HG03354 (cell line): ENCODE measurements around the gene NXPH4.

ENCODE experiments used
- ATAC-seq: cut with Tn5 transposase; IDR thresholded peaks from one replicate; pipeline ENCODE4 v1.9.1; 2021; ENCODE audit warnings: mild to moderate bottlenecking; ENCODE audit not compliant: unreplicated experiment, poor library complexity, severe bottlenecking

The NXPH4 gene

DNA sequence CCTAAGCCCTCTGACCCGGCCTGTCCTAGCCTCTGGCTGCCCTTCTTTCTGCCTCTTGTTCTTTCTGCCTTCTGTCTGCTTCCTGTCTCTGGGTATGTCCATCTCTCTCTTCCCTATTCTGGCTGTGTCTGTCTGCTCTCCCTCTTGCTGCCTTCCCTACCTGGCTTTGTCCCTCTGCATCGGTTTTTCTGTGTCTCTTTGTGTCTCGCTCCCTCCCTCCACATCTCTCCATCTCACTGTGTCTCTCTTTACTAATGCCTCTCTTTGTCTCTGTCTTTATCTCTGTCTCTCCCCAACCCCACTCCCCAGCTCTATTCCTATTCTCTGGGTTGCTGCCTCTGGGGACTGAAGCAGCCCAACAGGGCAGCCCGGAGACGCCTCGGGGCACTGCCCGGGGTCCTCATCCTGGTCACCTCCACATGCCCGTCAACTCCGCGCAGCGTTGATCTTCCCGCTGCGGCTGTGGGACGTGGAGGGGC lies 23.0 kb downstream of the NXPH4 start:
- no peak for ATAC-seq

DNA sequence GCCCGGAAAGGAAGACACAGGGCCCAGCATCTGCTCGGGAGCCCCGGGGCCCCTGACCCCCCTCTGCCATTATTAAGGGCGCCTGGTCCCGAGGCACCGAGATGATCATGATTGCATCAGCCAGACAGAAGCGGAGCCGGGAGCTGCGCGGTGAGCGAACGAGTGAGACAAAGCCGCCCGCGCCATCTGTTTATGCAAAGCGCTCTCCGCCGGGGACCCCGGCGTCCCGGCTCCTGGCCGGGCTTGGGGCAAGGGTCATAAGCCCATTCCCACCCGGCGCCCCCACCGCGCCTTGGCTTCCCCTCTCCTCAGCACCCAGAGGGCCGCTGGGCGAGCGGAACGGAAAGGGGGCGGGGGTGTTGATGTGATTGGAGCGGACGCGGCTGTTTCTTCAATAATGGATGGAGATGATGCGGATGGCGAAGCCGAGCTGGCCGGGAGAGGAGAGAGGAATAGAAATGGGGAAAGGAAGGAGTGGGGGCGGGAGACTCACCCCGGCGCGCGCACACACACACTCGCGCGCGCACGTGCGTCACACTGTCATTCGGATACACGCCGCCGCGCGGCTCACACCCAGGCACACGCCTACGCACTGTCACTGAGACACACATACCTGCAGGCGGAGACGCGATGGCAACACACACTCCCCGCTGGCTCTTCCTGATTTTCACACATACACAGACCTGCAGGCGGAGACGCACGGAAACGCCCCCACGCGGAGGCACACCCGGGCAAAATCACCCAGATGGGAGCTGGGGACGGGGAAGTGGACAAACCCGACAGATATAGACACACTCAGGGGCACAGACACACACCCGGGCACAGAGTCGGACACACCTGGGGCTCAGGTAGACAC lies 23.7 kb downstream of the NXPH4 start:
- ATAC-seq: no peak

DNA sequence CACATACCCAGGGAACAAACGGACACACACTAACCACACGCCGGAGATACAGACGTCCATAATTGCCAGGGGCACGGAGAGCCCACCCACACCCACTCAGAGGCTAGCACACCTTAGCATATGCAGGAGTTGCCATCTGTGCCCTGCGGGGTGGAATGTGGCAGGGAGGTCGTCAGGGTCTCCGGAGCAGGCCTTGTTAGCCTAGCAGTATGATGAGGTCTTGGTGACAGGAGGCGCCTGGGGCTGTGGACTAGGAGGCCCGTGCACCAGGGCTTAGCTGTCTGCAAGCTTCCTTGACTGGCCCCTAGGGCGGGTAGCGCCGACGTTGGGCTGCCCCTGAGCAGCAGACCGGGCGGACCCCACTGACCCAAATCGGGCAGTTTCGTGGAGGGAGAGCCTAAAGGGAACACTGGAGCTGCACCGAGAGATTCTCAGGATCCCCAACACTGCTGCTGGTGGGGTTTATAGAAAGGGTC lies 24.4 kb downstream of the NXPH4 start:
- ATAC-seq: no peak

DNA sequence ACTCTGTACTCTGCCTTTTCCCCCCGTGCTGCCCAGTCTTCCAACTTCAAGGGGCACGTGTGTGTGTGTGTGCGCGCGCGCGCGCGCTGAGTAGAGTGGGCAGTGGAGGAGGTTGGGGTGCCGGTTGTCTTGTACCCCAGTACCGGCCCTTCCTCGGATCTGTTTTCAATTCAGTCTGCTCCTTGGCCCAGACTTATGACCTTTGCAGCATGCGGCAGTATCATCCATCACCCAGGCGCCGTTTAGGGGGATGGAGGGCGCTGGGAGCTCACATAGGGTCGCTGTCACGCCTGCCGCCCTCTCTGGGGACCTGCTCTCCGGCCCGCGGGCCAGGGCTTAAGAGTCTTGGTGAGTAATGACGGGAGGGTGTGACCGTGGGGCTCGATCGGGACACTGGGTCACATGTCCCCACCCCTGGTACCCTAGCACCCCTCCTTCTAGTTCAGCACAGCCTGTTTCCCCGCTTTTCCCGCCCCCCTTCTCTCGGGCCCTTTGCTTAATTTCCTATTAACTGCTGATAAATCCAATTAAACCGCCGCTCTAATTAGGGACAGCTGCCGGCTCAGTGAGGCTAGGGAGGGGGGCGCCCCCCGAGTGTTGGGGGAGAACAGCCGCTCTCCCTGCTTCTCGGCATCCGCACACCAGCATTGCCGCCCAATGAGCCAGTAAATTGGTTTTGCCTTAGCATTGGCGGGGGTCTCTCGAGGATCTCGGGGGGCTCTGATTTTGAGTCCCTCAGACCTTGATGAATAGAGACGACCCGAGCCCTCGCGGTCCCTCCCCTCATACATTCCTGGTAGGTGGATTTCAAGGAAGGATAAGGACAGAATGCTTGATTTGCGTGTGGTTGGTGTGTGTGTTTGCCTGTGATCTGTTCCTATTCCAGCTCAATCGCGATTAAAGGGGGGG lies 25.1 kb downstream of the NXPH4 start:
- no peak for ATAC-seq

DNA sequence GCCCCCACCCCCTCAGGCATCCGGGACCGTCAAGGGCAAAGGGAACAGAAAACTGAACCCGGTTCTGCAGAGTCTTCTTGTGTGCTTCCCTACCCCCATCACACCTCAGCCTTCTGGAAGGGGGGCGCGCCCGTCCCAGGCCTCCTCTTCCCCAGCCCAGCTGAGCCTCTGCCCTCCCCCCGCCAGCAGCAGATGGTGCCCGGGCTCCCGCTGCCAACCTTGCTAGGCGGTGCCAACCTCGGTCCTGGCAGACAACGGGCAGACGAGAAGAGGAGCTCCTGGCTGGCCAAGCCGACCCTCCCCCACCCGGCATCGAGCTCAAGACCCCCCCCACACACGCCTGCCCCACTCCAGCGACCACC lies 25.7 kb downstream of the NXPH4 start:
- ATAC-seq: no peak

DNA sequence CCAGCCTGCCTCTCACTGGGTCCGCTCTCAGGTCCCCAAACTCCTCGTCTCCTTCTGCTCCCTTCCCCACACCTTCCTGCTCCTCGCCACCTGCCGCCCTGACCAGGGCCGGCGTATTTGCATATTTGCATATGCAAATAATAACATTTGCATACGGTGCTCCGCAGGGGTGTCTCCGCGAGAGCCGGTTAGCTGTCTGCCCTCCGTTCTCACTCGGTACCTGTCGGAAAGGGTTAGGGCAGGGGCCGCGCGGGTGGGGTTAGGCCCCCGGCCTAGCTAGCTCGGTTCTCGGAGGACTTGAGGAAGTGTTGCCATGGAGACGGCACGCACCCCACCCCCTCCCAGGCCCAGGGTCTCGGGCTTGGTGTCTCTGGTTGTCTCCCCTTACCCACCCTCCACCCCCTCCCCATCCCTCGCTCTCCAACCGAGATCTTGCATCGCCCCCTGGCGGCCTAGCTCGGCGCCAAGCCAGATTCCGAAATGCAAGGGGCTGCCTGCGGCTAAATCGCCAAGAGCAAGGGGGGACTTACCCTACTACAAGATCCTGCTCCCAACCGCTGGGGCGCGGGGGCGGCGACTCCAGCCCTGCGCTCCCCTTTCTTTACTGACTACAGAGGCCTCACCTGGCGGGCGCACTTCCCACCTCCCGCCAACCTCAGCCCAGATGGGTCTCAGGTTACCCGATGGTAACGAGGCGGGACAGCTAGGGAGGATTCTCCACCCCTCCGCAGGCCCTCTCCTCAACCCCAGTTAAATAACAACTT lies 26.3 kb downstream of the NXPH4 start:
- ATAC-seq: peak; percentile 55

DNA sequence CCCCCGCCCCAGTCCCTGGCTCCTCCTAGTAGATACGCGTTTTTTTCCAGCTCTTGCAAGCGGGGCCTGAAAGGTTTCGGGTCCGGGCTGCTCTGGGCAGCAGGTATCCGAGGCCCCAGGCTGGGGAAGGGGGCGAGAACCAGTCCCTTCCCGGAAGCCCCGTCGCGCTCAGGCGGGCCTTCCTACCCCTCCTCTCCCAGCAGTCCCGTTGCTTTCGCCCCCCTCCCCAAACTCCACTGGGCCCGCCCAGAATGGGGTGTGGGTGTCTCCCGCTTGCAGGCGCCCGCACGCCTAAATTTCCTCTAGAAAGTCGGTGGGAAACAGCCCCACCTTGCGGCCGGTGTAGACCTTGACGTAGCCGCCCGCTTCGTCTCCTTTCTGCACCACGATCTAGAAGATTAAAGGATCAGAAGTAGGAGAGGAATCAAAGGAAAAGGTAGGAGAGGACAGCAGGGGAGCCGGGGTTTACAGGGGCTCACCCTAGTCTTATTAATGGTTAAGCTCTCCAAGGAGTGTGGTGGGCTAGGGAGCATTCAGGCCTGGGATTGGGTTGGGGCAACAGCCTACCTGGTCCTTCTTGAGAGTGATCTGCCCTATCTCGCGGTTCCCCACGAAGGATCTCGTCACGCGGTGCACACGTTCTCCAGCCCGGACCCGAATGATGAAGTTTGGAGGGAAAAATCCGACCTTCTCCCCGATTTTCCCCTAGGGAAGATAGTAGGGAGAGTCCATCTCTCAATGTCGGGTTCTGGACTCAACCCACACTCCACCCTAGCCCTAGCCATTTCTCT lies 27.1 kb downstream of the NXPH4 start:
- peak; percentile 27 for ATAC-seq

DNA sequence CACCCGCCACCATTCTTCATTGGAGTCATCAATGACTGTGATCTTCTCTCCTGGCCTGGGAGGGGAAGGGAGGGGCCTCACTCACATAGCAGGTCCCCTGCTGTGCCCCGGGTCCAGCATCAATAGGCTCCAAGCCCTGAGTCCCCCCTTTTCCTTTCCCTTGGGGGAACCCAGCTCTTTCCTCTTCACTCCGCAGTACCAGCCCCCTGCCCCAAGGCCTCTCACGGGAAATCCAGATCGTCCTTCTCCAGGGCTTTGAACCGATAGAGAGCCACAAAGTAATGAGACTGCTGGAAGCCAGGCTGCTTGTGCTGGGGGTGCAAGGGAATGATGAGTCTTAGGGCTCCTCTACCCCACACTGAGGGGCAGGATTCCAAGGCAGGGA lies 27.7 kb downstream of the NXPH4 start:
- no peak for ATAC-seq

DNA sequence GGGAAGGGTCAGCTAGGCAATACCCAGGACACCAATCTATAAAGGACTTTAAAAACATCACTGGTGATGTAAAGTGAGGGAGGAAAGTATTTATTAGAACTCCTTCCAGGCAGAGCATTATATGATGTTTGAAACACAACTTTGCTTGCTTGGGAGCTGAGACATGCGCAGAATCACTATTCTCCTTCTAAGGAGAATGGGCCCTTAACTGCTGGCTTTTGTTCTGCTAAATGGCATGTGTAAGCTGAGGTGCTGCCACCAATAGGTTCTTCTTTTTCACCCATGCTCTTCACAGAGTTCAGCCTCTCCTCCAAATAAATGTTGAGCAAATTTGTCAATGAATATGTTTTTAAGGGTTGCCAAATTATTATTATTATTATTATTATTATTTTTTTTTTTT lies 30.4 kb downstream of the NXPH4 start:
- no peak for ATAC-seq

DNA sequence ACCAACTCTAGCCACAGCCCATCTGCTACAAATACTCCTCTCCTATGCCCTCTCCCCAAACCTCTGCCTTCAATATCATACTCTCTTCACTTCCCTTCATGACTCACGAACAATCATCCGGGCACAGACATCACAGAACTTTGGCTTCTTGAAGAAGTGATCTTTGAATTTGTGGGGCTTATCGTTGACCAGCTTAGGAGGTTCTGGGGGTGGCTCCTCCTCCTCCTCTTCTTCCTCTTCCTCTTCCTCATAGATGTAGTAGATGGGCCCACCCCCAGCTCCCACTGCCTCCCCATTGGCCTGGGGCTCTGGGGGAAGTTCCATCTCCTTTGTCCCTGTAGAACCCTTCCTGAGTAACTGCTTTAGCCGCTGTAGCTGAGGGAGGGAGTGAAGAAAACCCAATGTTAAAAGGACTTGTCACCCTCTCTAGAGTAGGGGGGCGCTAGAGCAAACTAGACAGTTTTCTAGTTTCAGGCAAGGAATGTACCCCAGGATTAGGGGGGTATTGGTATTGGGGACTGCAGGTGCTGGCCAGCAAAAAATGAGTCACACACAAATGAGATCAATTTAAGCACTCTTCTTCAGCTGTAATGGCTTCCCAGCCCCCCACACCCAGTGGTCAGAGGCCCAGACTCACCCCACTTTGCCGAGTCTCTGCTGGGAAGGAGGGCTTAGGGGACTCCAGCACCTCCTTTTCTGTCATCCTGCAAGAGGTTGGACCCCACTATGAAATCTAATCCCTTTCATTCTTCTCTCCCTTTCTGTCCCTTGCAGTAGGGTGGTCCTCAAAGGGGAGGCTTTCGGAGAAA lies 32.5 kb downstream of the NXPH4 start:
- ATAC-seq: no peak

DNA sequence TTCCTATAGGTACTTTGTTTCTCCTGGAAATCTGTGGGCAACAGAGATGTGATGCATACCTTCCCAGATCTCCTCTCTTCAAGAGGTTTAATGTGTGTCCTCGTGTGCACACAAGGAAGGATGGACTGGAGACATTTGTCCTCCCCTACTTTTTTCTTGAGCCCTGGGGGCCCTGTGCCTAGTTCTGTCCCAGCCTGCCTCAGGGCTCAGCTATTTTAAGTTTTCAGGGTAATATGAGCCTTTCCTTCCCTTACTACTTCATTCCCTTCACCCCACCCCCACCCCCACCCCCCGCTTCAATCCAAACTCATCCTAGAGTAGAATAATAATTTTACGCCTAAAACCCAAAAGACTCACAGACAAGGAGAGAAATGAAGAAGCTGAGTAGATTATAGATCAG lies 33.9 kb downstream of the NXPH4 start:
- no peak for ATAC-seq

DNA sequence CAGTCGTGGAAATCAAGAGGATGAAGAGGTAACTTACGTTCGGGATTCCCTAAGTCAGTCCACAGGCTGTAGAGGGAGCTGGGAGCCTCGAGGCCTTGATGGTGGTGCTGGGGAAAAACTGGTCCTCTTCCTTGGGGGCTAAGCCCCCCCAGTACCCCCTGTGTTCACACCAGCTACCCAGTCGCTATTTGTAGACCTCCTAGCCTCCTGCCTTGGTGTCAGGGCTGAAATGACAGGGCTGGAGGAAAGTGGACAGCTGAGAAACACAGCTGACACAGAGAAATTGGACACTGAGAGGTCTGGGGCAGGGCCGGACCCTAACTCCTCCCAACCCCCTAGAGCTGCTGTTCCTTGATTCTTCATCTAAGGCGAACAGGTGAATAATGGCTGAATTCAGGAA lies 34.4 kb downstream of the NXPH4 start, which contains the start of gene STAC3:
Gene STAC3 (minus strand): TSS at position 232 of the 400 bp plus-strand sequence. CDS start 1,551 bp downstream, outside the sequence.
- ATAC-seq: no peak

DNA sequence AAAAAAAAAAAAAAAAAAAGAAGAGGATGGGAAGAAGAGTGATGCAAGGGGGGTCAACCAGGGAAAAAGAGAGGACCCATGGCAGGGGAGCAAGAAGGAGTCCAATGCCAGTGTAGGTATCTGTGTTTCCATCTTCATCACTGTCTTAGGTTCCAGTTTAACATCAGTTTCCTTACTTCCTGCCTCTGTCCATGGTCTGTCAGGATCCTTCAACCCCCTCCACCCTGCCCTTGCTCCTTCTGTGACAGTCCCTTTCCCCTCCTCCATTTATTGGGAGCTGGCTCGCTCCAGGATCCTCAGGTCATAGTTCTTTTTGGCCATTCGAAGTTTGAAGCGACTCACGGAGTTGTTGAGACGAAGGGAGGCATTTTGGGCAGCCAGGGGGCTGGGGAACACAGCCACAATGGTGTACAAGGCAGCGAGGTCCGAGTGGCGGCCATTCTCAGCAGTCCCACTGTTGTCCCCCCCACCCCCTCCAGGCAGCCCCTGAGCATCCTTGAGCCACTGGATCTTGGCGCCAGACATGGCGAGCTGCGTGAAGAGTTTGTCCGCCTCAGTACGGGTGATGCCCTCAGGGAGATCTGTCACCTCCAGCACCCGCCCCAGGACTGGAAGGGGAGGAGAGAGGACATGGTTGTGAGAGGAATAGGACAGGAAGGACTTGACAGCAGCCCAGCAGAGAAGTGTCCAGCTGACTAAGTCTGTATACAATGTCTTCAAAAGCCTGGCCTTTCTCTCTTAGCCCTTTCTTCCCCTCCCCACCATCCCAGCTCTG lies 38.1 kb downstream of the NXPH4 start:
- no peak for ATAC-seq

DNA sequence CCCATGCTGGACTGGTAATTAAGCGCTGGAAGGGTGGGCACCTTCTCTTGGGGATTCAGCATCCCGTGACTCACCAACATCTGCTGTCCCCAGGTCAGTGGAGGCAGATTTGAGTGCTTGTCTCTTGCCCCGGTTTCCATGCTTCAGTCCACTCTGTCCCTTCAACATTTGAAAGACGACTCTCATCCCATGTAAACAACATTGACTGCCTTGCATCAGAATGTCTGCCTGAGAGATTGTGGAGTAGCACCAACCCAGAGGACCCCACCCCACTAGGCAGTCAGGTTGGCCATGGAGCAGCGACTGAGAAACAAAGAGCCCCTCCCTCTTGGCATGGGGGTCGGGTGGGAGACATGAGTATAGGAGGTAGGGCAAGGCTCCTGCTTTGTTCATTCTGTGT lies 39.3 kb downstream of the NXPH4 start:
- no peak for ATAC-seq

DNA sequence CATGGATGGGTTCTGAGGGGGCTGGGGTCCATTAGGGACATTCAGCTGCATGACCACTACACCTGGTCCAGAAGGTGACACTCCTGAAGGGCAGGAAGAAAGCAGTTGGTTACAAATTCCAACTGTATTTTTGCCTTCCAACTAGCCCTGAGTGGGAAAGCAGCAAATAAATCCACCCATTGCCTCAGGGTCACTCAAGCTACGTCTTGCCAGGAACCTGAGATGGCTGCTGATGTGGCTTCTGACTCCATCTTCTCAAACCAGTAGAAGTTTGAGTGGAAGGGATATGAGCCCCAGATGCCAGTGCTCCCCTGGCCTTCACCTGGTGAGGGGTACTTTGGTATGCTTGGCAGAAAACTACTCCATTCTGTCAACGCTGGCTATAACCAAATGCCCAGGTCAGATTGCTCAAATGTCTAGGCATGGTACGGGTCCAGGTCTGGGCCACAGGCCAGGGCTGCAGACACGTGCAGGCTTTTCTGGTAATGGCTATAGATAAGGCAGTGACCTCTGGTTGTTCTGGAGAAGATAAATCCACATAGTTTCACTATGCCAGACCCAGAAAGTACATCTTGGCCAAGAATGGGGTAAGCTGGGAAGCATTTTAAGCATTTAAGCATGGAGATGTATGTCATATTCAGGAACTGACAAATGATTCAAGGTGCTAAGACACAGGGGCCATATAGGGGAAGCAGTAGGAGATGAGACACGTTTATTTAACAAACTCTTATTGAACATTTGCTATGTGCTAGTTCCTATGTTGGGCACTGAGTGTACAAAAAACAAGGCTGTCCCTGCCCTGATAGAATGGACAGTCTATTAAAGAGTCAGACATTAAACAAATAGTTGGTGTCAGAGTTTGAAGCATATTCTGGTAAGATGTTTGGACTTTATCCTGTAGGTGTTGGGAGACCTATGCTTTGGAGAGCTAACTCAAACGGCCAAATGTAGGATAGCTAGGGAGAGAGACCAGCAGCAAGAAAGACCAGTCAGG lies 42.7 kb downstream of the NXPH4 start:
- ATAC-seq: no peak

DNA sequence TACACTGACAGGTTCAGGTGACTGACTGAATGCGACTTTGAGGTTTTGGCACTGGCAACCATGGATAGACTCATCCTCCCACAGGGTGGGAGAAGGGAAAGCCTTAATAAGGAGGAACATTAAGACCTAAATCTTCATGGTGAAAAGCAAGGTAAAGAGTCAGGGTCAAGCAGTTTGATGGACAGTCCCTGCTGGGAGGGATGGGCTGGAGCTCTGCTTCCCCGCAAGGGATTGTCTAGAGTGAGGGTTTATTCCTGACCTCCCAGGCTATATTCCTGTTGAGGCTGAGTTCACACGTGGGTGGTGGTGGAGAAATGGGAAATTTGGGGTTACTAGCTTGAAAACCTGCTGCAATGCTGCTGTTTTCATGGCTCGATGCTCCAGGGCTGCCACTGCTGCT lies 43.8 kb downstream of the NXPH4 start:
- ATAC-seq: no peak
